GM23338 (cell line): ENCODE results near the gene GRID2. TPM values are rescaled to one million over a fixed set of nuclear protein-coding genes. Genes with fewer than 3 reads are reported as not detected.

Experiments used
- ATAC-seq: fragments of 200-7000 bp; cut with Tn5 transposase; 3 replicates; pipeline ENCODE4 v1.9.1; 2020
- DNase-seq: peaks from one replicate; pipeline ENCODE4 v3.0.0-alpha.2; 2015; ENCODE audit warnings: low spot score
- H2AFZ ChIP-seq: fragments of 200-600 bp; sonication (generic); 2 replicates; pipeline ENCODE4 v1.8.0; 2016; ENCODE audit warnings: antibody characterized with exemption, mild to moderate bottlenecking, moderate library complexity
- H3F3A ChIP-seq: fragments of 200-600 bp; sonication (generic); replicated peaks from 2 replicates; pipeline ENCODE4 v1.8.0; 2017; ENCODE audit warnings: antibody characterized with exemption, mixed run types, low read depth
- H3K27ac ChIP-seq: fragments of 200-600 bp; sonication (generic); 2 replicates; pipeline ENCODE4 v1.6.1; 2016; ENCODE audit warnings: low read depth
- H3K27me3 ChIP-seq: fragments of 200-600 bp; sonication (generic); 2 replicates; pipeline ENCODE4 v1.8.0; 2016; ENCODE audit warnings: mild to moderate bottlenecking, mixed run types, moderate library complexity; ENCODE audit not compliant: insufficient read depth
- H3K36me3 ChIP-seq: fragments of 200-600 bp; sonication (generic); 2 replicates; pipeline ENCODE4 v1.8.0; 2016; ENCODE audit warnings: mild to moderate bottlenecking; ENCODE audit not compliant: insufficient read depth
- H3K4me1 ChIP-seq: fragments of 200-600 bp; sonication (generic); 2 replicates; pipeline ENCODE4 v1.8.0; 2016; ENCODE audit warnings: mild to moderate bottlenecking, moderate library complexity; ENCODE audit not compliant: insufficient read depth
- H3K4me2 ChIP-seq: fragments of 200-600 bp; sonication (generic); 2 replicates; pipeline ENCODE4 v1.7.1; 2017; ENCODE audit warnings: mixed run types
- H3K4me3 ChIP-seq: fragments of 200-600 bp; sonication (generic); 2 replicates; pipeline ENCODE4 v1.6.1; 2016; ENCODE audit warnings: mixed run types
- H3K79me2 ChIP-seq: fragments of 200-600 bp; sonication (generic); replicated peaks from 2 replicates; pipeline ENCODE4 v1.8.0; 2017; ENCODE audit warnings: mild to moderate bottlenecking; ENCODE audit not compliant: insufficient read depth
- H3K9me2 ChIP-seq: fragments of 200-600 bp; sonication (generic); 2 replicates; pipeline ENCODE4 v1.8.0; 2017; ENCODE audit not compliant: insufficient read depth
- H4K20me1 ChIP-seq: fragments of 200-600 bp; sonication (generic); replicated peaks from 2 replicates; pipeline ENCODE4 v1.8.0; 2017; ENCODE audit warnings: mild to moderate bottlenecking; ENCODE audit not compliant: insufficient read depth
- H3K27ac Mint-ChIP-seq: 2 replicates; pipeline ENCODE4 v1.8.0; 2020; ENCODE audit warnings: inconsistent platforms, mild to moderate bottlenecking, moderate library complexity, mixed read lengths
- H3K27me3 Mint-ChIP-seq: 3 replicates; pipeline ENCODE4 v1.8.0; 2022; ENCODE audit warnings: low read depth, mild to moderate bottlenecking, moderate library complexity, mixed read lengths, inconsistent platforms; ENCODE audit not compliant: insufficient read depth, poor library complexity
- H3K36me3 Mint-ChIP-seq: 3 replicates; pipeline ENCODE4 v1.8.0; 2021; ENCODE audit warnings: low read depth, mild to moderate bottlenecking, inconsistent platforms, moderate library complexity, mixed read lengths
- H3K4me1 Mint-ChIP-seq: 3 replicates; pipeline ENCODE4 v1.8.0; 2020; ENCODE audit warnings: mild to moderate bottlenecking, inconsistent platforms, mixed read lengths
- H3K4me3 Mint-ChIP-seq: 3 replicates; pipeline ENCODE4 v1.8.0; 2021; ENCODE audit warnings: moderate library complexity, mild to moderate bottlenecking, inconsistent platforms, mixed read lengths
- H3K9me3 Mint-ChIP-seq: 3 replicates; pipeline ENCODE4 v1.8.0; 2020; ENCODE audit warnings: moderate library complexity, mild to moderate bottlenecking, inconsistent platforms, mixed read lengths
- CREB1 ChIP-seq: fragments of 250-450 bp; sonication (Bioruptor Pico); IDR thresholded peaks from 2 replicates; pipeline ENCODE4 v1.5.0; 2020; ENCODE audit warnings: low read depth, mild to moderate bottlenecking, moderate library complexity
- EZH2 ChIP-seq: fragments of 200-600 bp; sonication (generic); IDR thresholded peaks from one replicate; pipeline ENCODE4 v1.8.0; 2017; ENCODE audit warnings: antibody characterized with exemption, mild to moderate bottlenecking, low read depth; ENCODE audit not compliant: unreplicated experiment
- EZH2phosphoT487 ChIP-seq: fragments of 200-600 bp; sonication (generic); IDR thresholded peaks from one replicate; pipeline ENCODE4 v1.8.1; 2018; ENCODE audit warnings: antibody characterized with exemption; ENCODE audit not compliant: unreplicated experiment
- JUNB ChIP-seq: IDR thresholded peaks from one replicate; pipeline ENCODE4 v1.6.1; 2016; ENCODE audit warnings: antibody characterized with exemption; ENCODE audit not compliant: unreplicated experiment
- NANOG ChIP-seq: IDR thresholded peaks from 2 replicates; pipeline ENCODE4 v1.6.1; 2016; ENCODE audit warnings: antibody characterized with exemption, borderline replicate concordance
- POLR2AphosphoS5 ChIP-seq: IDR thresholded peaks from 2 replicates; pipeline ENCODE4 v1.6.1; 2016; ENCODE audit warnings: antibody characterized with exemption, low read depth
- STAT1 ChIP-seq: IDR thresholded peaks from one replicate; pipeline ENCODE4 v1.6.1; 2016; ENCODE audit warnings: antibody characterized with exemption; ENCODE audit not compliant: unreplicated experiment
- ZNF114 ChIP-seq: fragments of 250-450 bp; sonication (Bioruptor Pico); IDR thresholded peaks from 2 replicates; pipeline ENCODE4 v1.5.0; 2020; ENCODE audit warnings: mild to moderate bottlenecking, moderate library complexity
- ZNF462 ChIP-seq: fragments of 250-450 bp; sonication (Bioruptor Pico); IDR thresholded peaks from 2 replicates; pipeline ENCODE4 v1.5.0; 2020; ENCODE audit warnings: mild to moderate bottlenecking, moderate library complexity
- polyA plus RNA-seq: library from polyadenylated mRNA; unstranded; fragments of >200 nt; fragmentation: Nextera tagmentation; extraction: Ambion mirVana; gene quantifications from 2 replicates; pipeline ENCODE4 v1.2.1, GENCODE V29; 2016
- total RNA-seq: library from RNA; depleted of rRNA; stranded (reverse); fragments of >200 nt; shearing (Covaris generic); gene quantifications from 2 replicates; pipeline ENCODE4 v1.2.3, GENCODE V29; 2014
- TF ChIP-seq, protein P1 (sequence below): IDR thresholded peaks from 2 replicates; pipeline ENCODE4 v1.6.1; 2016; ENCODE audit warnings: antibody characterized with exemption
- TF ChIP-seq, protein P2 (sequence below): IDR thresholded peaks from one replicate; pipeline ENCODE4 v1.6.1; 2018; ENCODE audit warnings: antibody characterized with exemption; ENCODE audit not compliant: unreplicated experiment

Gene GRID2
- total and polyA plus RNA-seq, 2 experiments from 2014 or later: 19.9 to 65.4 TPM

- no peak overlapping the region for H2AFZ ChIP-seq
- H3K27me3 ChIP-seq: no peaks in the 10 kb centered on the region
- H3K4me2 ChIP-seq: no peak overlapping the region
- ATAC-seq: no peak
- peaks cover 15% of the 10 kb centered on the region for H3K4me1 Mint-ChIP-seq
- H3K79me2 ChIP-seq: no peaks in the 10 kb centered on the region
- peaks cover 4% of the 10 kb centered on the region for H3K27me3 Mint-ChIP-seq
- TF ChIP-seq JUNB: no peak
- TF ChIP-seq, protein P1, sequence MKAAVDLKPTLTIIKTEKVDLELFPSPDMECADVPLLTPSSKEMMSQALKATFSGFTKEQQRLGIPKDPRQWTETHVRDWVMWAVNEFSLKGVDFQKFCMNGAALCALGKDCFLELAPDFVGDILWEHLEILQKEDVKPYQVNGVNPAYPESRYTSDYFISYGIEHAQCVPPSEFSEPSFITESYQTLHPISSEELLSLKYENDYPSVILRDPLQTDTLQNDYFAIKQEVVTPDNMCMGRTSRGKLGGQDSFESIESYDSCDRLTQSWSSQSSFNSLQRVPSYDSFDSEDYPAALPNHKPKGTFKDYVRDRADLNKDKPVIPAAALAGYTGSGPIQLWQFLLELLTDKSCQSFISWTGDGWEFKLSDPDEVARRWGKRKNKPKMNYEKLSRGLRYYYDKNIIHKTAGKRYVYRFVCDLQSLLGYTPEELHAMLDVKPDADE: no peak
- TF ChIP-seq CREB1 (CRISPR knock-in tag): no peak
- TF ChIP-seq, protein P2, sequence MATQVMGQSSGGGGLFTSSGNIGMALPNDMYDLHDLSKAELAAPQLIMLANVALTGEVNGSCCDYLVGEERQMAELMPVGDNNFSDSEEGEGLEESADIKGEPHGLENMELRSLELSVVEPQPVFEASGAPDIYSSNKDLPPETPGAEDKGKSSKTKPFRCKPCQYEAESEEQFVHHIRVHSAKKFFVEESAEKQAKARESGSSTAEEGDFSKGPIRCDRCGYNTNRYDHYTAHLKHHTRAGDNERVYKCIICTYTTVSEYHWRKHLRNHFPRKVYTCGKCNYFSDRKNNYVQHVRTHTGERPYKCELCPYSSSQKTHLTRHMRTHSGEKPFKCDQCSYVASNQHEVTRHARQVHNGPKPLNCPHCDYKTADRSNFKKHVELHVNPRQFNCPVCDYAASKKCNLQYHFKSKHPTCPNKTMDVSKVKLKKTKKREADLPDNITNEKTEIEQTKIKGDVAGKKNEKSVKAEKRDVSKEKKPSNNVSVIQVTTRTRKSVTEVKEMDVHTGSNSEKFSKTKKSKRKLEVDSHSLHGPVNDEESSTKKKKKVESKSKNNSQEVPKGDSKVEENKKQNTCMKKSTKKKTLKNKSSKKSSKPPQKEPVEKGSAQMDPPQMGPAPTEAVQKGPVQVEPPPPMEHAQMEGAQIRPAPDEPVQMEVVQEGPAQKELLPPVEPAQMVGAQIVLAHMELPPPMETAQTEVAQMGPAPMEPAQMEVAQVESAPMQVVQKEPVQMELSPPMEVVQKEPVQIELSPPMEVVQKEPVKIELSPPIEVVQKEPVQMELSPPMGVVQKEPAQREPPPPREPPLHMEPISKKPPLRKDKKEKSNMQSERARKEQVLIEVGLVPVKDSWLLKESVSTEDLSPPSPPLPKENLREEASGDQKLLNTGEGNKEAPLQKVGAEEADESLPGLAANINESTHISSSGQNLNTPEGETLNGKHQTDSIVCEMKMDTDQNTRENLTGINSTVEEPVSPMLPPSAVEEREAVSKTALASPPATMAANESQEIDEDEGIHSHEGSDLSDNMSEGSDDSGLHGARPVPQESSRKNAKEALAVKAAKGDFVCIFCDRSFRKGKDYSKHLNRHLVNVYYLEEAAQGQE: no peak
- no peak for TF ChIP-seq EZH2phosphoT487
- TF ChIP-seq ZNF114 (CRISPR knock-in tag): no peak
- TF ChIP-seq NANOG: no peak
- no peak for TF ChIP-seq POLR2AphosphoS5
- no peak for TF ChIP-seq STAT1
- TF ChIP-seq EZH2: no peak
- TF ChIP-seq ZNF462 (CRISPR knock-in tag): no peak
- no peak overlapping the region for H3K27ac Mint-ChIP-seq
- no peaks in the 10 kb centered on the region for H3K36me3 ChIP-seq
- no peak overlapping the region for H3K4me3 ChIP-seq
- no peak overlapping the region for H3K27ac ChIP-seq
- H3K9me2 ChIP-seq: no peaks in the 10 kb centered on the region
- H3K4me3 Mint-ChIP-seq: no peak overlapping the region
- H3F3A ChIP-seq: no peaks in the 10 kb centered on the region
- H3K4me1 ChIP-seq: peaks cover 6% of the 10 kb centered on the region; the same call in 1 of the 2 replicates
- no peak for DNase-seq
- no peaks in the 10 kb centered on the region for H4K20me1 ChIP-seq
- H3K9me3 Mint-ChIP-seq: no peaks in the 10 kb centered on the region
- H3K36me3 Mint-ChIP-seq: no peaks in the 10 kb centered on the region
Observed at GRCh38 chr4:93743635-93744034, 1439.9 kb downstream of the GRID2 start.
